Neural cell (in vitro differentiated cells): Measurements from ENCODE around the gene PLEKHF1. TPM values are rescaled to one million over a fixed set of nuclear protein-coding genes. Genes with fewer than 3 reads are reported as not detected.

Experiments
- H2AFZ ChIP-seq: fragments of 200-600, 300-800 bp; sonication (generic), shearing (Covaris generic); 2 replicates; pipeline ENCODE4 v1.6.0; 2014; ENCODE audit warnings: low read depth, mild to moderate bottlenecking, antibody characterized with exemption, low read length, moderate library complexity
- H3F3A ChIP-seq: fragments of 200-600 bp; shearing (Covaris generic); 2 replicates; pipeline ENCODE4 v1.6.1; 2016; ENCODE audit warnings: mild to moderate bottlenecking, moderate library complexity, mixed read lengths, antibody characterized with exemption, low read length; ENCODE audit not compliant: insufficient read depth, poor library complexity, severe bottlenecking
- H3K27ac ChIP-seq: fragments of 200-600, 300-800 bp; sonication (generic), shearing (Covaris generic); 2 replicates; pipeline ENCODE4 v1.5.1; 2014; ENCODE audit warnings: mild to moderate bottlenecking, low read length, moderate library complexity
- H3K27me3 ChIP-seq: fragments of 300-800, 200-600 bp; sonication (generic), shearing (Covaris generic); 2 replicates; pipeline ENCODE4 v1.6.0; 2014; ENCODE audit warnings: mild to moderate bottlenecking, low read depth, low read length, moderate library complexity; ENCODE audit not compliant: insufficient read depth
- H3K36me3 ChIP-seq: fragments of 300-800, 200-600 bp; sonication (generic), shearing (Covaris generic); 2 replicates; pipeline ENCODE4 v1.5.1; 2014; ENCODE audit warnings: mild to moderate bottlenecking, antibody characterized with exemption, low read length, moderate library complexity; ENCODE audit not compliant: insufficient read depth
- H3K4me2 ChIP-seq: fragments of 300-800, 200-600 bp; sonication (generic), shearing (Covaris generic); 2 replicates; pipeline ENCODE4 v1.6.0; 2014; ENCODE audit warnings: mild to moderate bottlenecking, low read length
- H3K4me3 ChIP-seq: fragments of 300-800, 200-600 bp; sonication (generic), shearing (Covaris generic); 2 replicates; pipeline ENCODE4 v1.5.1; 2014; ENCODE audit warnings: mild to moderate bottlenecking, low read length, moderate library complexity
- H3K79me2 ChIP-seq: fragments of 200-600 bp; shearing (Covaris generic); replicated peaks from 2 replicates; pipeline ENCODE4 v1.6.0; 2014; ENCODE audit warnings: mild to moderate bottlenecking, low read length, moderate library complexity; ENCODE audit not compliant: insufficient read depth
- H3K9ac ChIP-seq: fragments of 300-800, 200-600 bp; sonication (generic), shearing (Covaris generic); 2 replicates; pipeline ENCODE4 v1.6.1; 2016; ENCODE audit warnings: mild to moderate bottlenecking, low read length, mixed read lengths
- H3K9me2 ChIP-seq: fragments of 200-600 bp; shearing (Covaris generic); 2 replicates; pipeline ENCODE4 v1.6.1; 2016; ENCODE audit warnings: mild to moderate bottlenecking, low read length, mixed read lengths; ENCODE audit not compliant: insufficient read depth
- H3K9me3 ChIP-seq: fragments of 200-600, 300-800 bp; sonication (generic), shearing (Covaris generic); 2 replicates; pipeline ENCODE4 v1.6.1; 2016; ENCODE audit warnings: mild to moderate bottlenecking, mixed run types, low read length, moderate library complexity, mixed read lengths
- H4K20me1 ChIP-seq: fragments of 200-600 bp; shearing (Covaris generic); 2 replicates; pipeline ENCODE4 v1.6.1; 2016; ENCODE audit warnings: mild to moderate bottlenecking, mixed run types; ENCODE audit not compliant: insufficient read depth
- EP300 ChIP-seq: fragments of 450-650 bp; conservative IDR thresholded peaks from 2 replicates; pipeline ENCODE4 v1.6.1; 2014; ENCODE audit warnings: antibody characterized with exemption, mild to moderate bottlenecking, moderate library complexity; ENCODE audit not compliant: poor library complexity, severe bottlenecking
- EZH2 ChIP-seq: fragments of 200-600, 300-800 bp; shearing (Covaris generic), sonication (generic); IDR thresholded peaks from 2 replicates; pipeline ENCODE4 v1.6.1; 2014; ENCODE audit warnings: antibody characterized with exemption, low read length, borderline replicate concordance, mild to moderate bottlenecking; ENCODE audit not compliant: insufficient read depth, poor library complexity, severe bottlenecking
- MXI1 ChIP-seq: fragments of 450-650 bp; conservative IDR thresholded peaks from 2 replicates; pipeline ENCODE4 v1.6.1; 2014; ENCODE audit warnings: antibody characterized with exemption, mild to moderate bottlenecking; ENCODE audit not compliant: poor library complexity, severe bottlenecking
- POLR2AphosphoS5 ChIP-seq: IDR thresholded peaks from 2 replicates; pipeline ENCODE4 v1.6.1; 2012
- RAD21 ChIP-seq: fragments of 450-650 bp; conservative IDR thresholded peaks from 2 replicates; pipeline ENCODE4 v1.6.1; 2014; ENCODE audit warnings: antibody characterized with exemption, mild to moderate bottlenecking, moderate library complexity
- REST ChIP-seq: IDR thresholded peaks from 2 replicates; pipeline ENCODE4 v1.6.1; 2012; ENCODE audit warnings: borderline replicate concordance
- SMC3 ChIP-seq: fragments of 450-650 bp; conservative IDR thresholded peaks from 2 replicates; pipeline ENCODE4 v1.6.1; 2014; ENCODE audit warnings: antibody characterized with exemption, mild to moderate bottlenecking, moderate library complexity; ENCODE audit not compliant: poor library complexity
- TAF1 ChIP-seq: IDR thresholded peaks from 2 replicates; pipeline ENCODE4 v1.6.1; 2012; ENCODE audit warnings: low read depth
- polyA plus RNA-seq: library from polyadenylated mRNA; depleted of rRNA; stranded (reverse); fragments of >200 nt; gene quantifications from 2 replicates; pipeline ENCODE4 v1.2.3, GENCODE V29; 2014
- TF ChIP-seq, protein P1 (sequence below): fragments of 450-650 bp; IDR thresholded peaks from 2 replicates; pipeline ENCODE4 v1.5.1; 2014; ENCODE audit warnings: antibody characterized with exemption, mild to moderate bottlenecking, moderate library complexity; ENCODE audit not compliant: poor library complexity, severe bottlenecking

The PLEKHF1 gene
- polyA plus RNA-seq, 1 donor from 2014 or later, result not detected

- TF ChIP-seq, protein P1, sequence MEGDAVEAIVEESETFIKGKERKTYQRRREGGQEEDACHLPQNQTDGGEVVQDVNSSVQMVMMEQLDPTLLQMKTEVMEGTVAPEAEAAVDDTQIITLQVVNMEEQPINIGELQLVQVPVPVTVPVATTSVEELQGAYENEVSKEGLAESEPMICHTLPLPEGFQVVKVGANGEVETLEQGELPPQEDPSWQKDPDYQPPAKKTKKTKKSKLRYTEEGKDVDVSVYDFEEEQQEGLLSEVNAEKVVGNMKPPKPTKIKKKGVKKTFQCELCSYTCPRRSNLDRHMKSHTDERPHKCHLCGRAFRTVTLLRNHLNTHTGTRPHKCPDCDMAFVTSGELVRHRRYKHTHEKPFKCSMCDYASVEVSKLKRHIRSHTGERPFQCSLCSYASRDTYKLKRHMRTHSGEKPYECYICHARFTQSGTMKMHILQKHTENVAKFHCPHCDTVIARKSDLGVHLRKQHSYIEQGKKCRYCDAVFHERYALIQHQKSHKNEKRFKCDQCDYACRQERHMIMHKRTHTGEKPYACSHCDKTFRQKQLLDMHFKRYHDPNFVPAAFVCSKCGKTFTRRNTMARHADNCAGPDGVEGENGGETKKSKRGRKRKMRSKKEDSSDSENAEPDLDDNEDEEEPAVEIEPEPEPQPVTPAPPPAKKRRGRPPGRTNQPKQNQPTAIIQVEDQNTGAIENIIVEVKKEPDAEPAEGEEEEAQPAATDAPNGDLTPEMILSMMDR, result no peak
- TF ChIP-seq SMC3 (no peak), EP300 (no peak)
- Histone ChIP-seq H3K79me2 (no peaks in the 10 kb centered on the region), H4K20me1 (no peaks in the 10 kb centered on the region), H3K4me3 (no peak overlapping the region), H2AFZ (no peak overlapping the region), H3K27me3 (no peaks in the 10 kb centered on the region), H3F3A (no peaks in the 10 kb centered on the region), H3K9me3 (no peaks in the 10 kb centered on the region), H3K9ac (no peak overlapping the region), H3K4me2 (no peak overlapping the region), H3K9me2 (no peaks in the 10 kb centered on the region), H3K27ac (no peak overlapping the region), H3K36me3 (no peaks in the 10 kb centered on the region)
These were observed 9.3 kb downstream of the PLEKHF1 start for GRCh38 chr19:29674374-29675119.

DNA sequence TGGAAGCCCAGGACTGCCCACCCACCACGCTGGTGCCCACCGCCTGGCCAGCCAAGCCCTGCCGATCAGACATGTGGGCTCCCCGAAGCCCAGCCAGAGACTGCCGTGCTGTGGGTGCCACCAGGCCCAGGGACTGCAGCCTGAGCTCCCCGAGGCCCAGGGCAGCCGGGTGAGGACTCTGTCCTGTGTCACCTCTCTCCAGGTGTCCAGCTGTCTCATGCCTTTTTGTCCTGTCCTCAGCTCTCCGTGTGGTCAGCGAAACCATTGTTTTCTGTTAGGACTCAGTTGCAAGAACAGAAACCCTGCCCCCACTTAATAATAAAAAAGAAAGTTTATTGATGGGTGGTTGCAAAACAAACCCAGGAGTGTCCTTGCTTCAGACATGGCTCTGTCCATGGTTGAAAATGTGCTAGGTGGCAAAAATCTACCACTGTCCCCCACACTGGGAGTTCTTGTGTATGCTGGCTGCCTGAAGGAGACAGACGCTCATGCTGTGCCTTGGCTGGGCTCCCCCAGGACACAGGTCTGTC lies 9.9 kb downstream of the PLEKHF1 start:
- H3K9ac ChIP-seq, result no peak overlapping the region
- H3K9me2 ChIP-seq, result no peaks in the 10 kb centered on the region
- no peaks in the 10 kb centered on the region for H3F3A ChIP-seq
- no peaks in the 10 kb centered on the region for H3K27me3 ChIP-seq
- H4K20me1 ChIP-seq, result no peaks in the 10 kb centered on the region
- TF ChIP-seq SMC3, result no peak
- TF ChIP-seq, protein P1, result no peak
- TF ChIP-seq REST, result no peak
- TF ChIP-seq EZH2, result no peak
- no peak for TF ChIP-seq TAF1
- no peak for TF ChIP-seq MXI1
- no peak for TF ChIP-seq EP300
- no peak for TF ChIP-seq POLR2AphosphoS5
- no peak for TF ChIP-seq RAD21
- H3K27ac ChIP-seq, result no peak overlapping the region
- H3K9me3 ChIP-seq, result no peaks in the 10 kb centered on the region
- H3K79me2 ChIP-seq, result no peaks in the 10 kb centered on the region
- H3K36me3 ChIP-seq, result no peaks in the 10 kb centered on the region
- no peak overlapping the region for H3K4me3 ChIP-seq
- H2AFZ ChIP-seq, result no peak overlapping the region
- H3K4me2 ChIP-seq, result no peak overlapping the region
